Ovary (tissue), 3 donors: ENCODE data around the gene NUMA1.

Experiments used
- EP300 ChIP-seq: sonication (generic); formaldehyde crosslinking; IDR thresholded peaks from one replicate; pipeline ENCODE4 v1.6.1; 2017; ENCODE audit warnings: antibody characterized with exemption
- TF ChIP-seq, protein P1 (sequence below), 3 donors: fragments of 450-650 bp in 2 of 3; fragments of 200-600 bp in 1 of 3; IDR thresholded peaks; one replicate each; pipeline versions ENCODE4 v1.5.1 to v1.8.0; 2016 to 2022; ENCODE audit warnings: antibody characterized with exemption in 3 of 3, mild to moderate bottlenecking in 1 of 3
- donor health status: DM: no; HTN: no; CAD: no.

DNA sequence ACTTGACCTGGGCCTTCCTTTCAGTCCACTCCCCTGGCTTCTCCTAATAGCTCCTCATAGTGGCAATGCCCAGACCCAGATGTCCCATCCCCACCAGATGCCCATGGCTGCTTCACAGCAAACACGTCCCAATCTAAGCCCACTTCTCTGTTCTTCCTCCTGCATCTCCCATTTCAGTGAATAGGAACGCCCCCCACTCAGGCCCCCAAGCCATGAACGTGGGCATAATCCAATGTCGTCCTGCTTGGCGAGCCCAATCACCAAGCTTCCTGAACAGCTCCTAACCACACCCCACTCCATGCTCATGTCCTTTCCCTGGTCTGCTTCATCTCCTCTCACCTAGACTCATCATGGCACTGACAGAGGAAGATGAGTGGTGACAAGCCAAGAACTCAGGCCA, 72.8 kb downstream of the NUMA1 start:
- TF ChIP-seq EP300: no peak
- TF ChIP-seq, protein P1, sequence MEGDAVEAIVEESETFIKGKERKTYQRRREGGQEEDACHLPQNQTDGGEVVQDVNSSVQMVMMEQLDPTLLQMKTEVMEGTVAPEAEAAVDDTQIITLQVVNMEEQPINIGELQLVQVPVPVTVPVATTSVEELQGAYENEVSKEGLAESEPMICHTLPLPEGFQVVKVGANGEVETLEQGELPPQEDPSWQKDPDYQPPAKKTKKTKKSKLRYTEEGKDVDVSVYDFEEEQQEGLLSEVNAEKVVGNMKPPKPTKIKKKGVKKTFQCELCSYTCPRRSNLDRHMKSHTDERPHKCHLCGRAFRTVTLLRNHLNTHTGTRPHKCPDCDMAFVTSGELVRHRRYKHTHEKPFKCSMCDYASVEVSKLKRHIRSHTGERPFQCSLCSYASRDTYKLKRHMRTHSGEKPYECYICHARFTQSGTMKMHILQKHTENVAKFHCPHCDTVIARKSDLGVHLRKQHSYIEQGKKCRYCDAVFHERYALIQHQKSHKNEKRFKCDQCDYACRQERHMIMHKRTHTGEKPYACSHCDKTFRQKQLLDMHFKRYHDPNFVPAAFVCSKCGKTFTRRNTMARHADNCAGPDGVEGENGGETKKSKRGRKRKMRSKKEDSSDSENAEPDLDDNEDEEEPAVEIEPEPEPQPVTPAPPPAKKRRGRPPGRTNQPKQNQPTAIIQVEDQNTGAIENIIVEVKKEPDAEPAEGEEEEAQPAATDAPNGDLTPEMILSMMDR (IDR thresholded peaks at IDR 0.05): no peak
